B cell (primary cell): ENCODE measurements around the gene IPP.

Experiments used
- CTCF ChIP-seq: fragments of 200-600 bp; IDR thresholded peaks from one replicate; pipeline ENCODE4 v1.8.0; 2022; ENCODE audit warnings: antibody characterized with exemption, mild to moderate bottlenecking
- EZH2 ChIP-seq: IDR thresholded peaks from 2 replicates; pipeline ENCODE4 v1.6.1; 2012; ENCODE audit warnings: borderline replicate concordance, low read depth, mild to moderate bottlenecking, moderate library complexity, low read length; ENCODE audit not compliant: insufficient read depth, poor library complexity, severe bottlenecking

- TF ChIP-seq CTCF = no peak
- no peak for TF ChIP-seq EZH2
These were observed 22.5 kb upstream of the IPP start for GRCh38 chr1:45772971-45773370.
